GM10266 (cell line): ENCODE data around the gene SV2C.

Source experiments
- DNase-seq: peaks from one replicate; pipeline ENCODE4 v3.0.0; 2012; ENCODE audit errors: extremely low spot score
- TF ChIP-seq, protein P1 (sequence below): IDR thresholded peaks from 2 replicates; pipeline ENCODE4 v1.5.1; 2012; ENCODE audit warnings: mild to moderate bottlenecking, low read depth; ENCODE audit not compliant: control insufficient read depth, insufficient read depth; ENCODE audit errors: missing control alignments

Gene SV2C

DNA sequence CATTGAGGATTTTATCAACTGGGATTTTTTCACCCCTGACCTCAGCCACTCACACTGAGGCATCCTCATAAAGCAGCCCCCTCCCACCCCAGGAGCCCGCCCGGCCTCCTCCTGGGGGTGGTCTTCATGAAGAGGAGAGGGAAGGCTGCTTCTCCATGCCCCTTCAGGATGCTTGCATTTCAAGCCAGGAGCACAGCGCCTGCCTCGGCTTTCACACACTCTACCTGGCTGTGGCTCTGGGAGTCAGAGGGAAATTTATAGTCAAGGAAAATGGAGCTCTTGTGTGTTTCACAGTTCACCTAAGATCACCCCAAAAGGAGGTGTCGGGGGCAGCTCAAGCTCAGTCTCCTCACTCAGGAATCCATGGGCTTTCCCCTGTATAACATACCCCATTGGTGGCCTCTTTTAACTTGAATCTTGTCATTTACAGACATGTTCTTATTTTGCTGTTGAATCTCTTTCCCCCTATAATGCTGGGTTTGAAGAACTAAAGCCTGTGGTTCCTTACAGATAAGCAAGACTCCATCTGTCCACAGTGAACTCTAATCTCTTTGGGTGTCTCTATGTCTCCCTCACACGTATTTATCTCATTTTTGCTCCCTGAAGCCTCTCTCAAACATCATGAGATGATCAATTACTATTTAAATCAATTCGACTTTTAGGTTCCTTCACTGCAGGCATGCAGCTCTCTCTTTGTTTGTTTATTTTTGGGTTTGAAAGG, 297.3 kb downstream of the SV2C start:
- TF ChIP-seq, protein P1, sequence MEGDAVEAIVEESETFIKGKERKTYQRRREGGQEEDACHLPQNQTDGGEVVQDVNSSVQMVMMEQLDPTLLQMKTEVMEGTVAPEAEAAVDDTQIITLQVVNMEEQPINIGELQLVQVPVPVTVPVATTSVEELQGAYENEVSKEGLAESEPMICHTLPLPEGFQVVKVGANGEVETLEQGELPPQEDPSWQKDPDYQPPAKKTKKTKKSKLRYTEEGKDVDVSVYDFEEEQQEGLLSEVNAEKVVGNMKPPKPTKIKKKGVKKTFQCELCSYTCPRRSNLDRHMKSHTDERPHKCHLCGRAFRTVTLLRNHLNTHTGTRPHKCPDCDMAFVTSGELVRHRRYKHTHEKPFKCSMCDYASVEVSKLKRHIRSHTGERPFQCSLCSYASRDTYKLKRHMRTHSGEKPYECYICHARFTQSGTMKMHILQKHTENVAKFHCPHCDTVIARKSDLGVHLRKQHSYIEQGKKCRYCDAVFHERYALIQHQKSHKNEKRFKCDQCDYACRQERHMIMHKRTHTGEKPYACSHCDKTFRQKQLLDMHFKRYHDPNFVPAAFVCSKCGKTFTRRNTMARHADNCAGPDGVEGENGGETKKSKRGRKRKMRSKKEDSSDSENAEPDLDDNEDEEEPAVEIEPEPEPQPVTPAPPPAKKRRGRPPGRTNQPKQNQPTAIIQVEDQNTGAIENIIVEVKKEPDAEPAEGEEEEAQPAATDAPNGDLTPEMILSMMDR, result no peak
- no peak for DNase-seq

DNA sequence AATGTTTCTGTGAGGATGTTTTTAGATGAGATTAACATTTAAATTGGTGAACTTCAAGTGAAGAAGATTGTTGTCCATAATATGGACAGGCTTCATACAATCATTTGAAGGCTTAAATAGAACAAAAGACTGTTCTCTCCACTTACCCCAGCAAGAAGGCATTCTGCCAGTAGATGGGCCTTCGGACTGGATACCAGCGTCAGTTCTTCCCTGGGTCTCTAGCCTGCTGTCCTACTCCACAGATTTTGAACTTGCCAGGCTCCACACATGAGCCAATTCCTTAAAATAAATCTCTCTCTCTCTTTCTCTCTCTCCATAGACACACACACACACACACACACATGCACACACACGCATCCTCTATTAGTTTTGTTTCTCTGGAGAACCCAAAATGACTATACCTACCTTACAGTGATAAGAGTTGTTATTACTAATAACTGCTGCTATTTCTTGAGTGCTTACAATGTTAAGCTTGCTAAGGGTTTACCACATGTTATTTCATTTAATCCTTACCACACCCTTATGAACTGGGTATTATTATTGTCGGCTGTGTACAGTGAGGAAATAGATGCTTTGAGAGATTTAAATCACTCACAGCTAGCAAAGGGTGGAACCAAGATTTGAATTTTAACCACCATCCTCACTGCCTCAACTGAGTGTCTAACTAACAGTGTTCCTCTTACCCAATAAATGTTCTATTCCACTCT, 300.1 kb downstream of the SV2C start:
- TF ChIP-seq, protein P1, result no peak
- no peak for DNase-seq

- DNase-seq, result no peak
- TF ChIP-seq, protein P1, result no peak
Measured at GRCh38 chr5:76384189-76384588, 301.0 kb downstream of the SV2C start.

DNA sequence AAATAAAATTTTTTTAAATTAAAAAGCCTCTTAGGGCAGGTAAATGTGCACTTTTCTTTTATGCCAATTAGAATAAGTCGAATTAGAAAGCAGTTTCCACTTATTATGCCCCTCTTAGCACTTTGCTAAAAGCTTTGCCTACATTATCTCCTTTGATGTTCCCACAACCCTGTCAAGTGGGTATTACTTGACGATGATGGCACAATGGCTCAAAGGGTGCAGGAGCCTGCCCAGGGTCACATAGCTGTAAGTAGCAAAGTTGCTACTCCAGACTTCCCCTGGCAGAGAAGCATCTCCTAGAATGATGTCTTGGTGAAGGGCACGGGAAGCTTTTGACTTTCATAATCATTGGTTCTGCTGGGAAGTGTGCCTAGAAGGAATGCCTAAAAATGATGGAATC, 301.5 kb downstream of the SV2C start:
- TF ChIP-seq, protein P1, result no peak
- DNase-seq, result no peak

- DNase-seq, result no peak
- TF ChIP-seq, protein P1, result no peak
Measured at GRCh38 chr5:76385540-76385939, 302.4 kb downstream of the SV2C start.

GRCh38 chr5:76386360-76386759, 303.2 kb downstream of the SV2C start:
- no peak for DNase-seq
- TF ChIP-seq, protein P1, result no peak

DNA sequence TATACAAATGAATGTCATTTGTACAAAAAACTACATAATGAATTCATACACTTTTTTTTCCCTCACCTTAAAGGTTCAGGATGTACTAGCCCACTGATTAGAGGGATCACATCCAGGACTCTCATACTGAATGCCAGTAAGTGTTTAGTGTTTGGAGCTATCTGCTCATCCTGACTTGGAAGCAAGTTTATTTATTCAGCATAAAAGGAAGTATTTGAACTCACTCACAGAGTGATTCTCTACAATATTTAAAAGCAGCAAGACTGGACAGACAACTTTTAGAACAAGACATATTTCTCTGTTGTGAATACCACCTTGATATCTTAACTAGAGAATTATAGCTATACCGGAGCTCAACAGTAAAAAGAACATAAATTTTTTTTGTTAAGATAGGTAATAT, 305.1 kb downstream of the SV2C start:
- DNase-seq, result no peak
- TF ChIP-seq, protein P1, result no peak
